Measurements from ENCODE around the gene PADI6. TPM values are rescaled to one million over a fixed set of nuclear protein-coding genes. Genes with fewer than 3 reads are reported as not detected.
A peak's percentile ranks its signal among the peaks of the same experiment; 100 is the strongest.

Gene PADI6
- total and polyA plus RNA-seq, 2 experiments from 2014 or later, result not detected

GRCh38 chr1:17440074-17440826 is 68.3 kb downstream of the PADI6 start:
- Histone ChIP-seq H3K9me3 (ENCODE audit: low read depth) (no peaks in the 10 kb centered on the region), H3K36me3 (replicated peaks; ENCODE audit: insufficient read depth, low read depth) (no peaks in the 10 kb centered on the region), H4K20me1 (ENCODE audit: insufficient read depth, poor library complexity, severe bottlenecking) (peaks cover 19% of the 10 kb centered on the region), H3K4me2 (peak overlapping the region; percentile 80), H3K9me2 (replicated peaks; ENCODE audit: insufficient read depth) (no peaks in the 10 kb centered on the region), H3K27ac (peak overlapping the region; percentile 53), H3K4me1 (ENCODE audit: insufficient read depth) (peaks cover 25% of the 10 kb centered on the region), H3K27me3 (no peaks in the 10 kb centered on the region), H3K4me3 (peak overlapping the region; percentile 24), H2AFZ (peak overlapping the region; percentile 39), H3K79me2 (peaks cover 32% of the 10 kb centered on the region)
- DNase-seq (ENCODE audit: low spot score), result no peak
- WGBS (ENCODE audit: low lambda C conversion rate, missing lambda C conversion rate), result 27% methylated on average over 18 of the region's 18 CpGs
- TF ChIP-seq EZH2 (IDR thresholded peaks at IDR 0.05; ENCODE audit: borderline replicate concordance), result no peak
- TF ChIP-seq, protein P1, sequence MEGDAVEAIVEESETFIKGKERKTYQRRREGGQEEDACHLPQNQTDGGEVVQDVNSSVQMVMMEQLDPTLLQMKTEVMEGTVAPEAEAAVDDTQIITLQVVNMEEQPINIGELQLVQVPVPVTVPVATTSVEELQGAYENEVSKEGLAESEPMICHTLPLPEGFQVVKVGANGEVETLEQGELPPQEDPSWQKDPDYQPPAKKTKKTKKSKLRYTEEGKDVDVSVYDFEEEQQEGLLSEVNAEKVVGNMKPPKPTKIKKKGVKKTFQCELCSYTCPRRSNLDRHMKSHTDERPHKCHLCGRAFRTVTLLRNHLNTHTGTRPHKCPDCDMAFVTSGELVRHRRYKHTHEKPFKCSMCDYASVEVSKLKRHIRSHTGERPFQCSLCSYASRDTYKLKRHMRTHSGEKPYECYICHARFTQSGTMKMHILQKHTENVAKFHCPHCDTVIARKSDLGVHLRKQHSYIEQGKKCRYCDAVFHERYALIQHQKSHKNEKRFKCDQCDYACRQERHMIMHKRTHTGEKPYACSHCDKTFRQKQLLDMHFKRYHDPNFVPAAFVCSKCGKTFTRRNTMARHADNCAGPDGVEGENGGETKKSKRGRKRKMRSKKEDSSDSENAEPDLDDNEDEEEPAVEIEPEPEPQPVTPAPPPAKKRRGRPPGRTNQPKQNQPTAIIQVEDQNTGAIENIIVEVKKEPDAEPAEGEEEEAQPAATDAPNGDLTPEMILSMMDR (IDR thresholded peaks at IDR 0.05; ENCODE audit: poor library complexity), result no peak
- no peak for TF ChIP-seq EZH2phosphoT487 (IDR thresholded peaks at IDR 0.05; ENCODE audit: low read depth, severe bottlenecking, unreplicated experiment)

DNA sequence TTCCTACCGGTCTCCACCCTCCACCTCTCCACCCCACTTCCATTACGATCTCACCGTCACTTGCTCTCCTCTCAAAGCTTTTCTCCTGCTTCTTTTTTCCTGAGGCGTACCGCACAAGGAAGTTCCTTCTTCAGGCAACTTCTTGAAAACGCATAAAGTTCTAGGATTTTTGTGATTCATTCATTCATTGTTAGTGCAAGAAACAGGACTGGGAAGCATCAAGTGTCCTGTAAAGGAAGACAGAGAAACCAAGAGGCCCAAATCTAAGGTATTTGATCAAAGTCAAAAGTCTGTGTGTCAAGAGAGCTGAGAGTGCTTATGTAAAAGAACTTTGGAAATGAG is 68.8 kb downstream of the PADI6 start:
- Histone ChIP-seq H3K4me3 (no peak overlapping the region), H3K9me3 (ENCODE audit: low read depth) (no peaks in the 10 kb centered on the region), H3K79me2 (peaks cover 26% of the 10 kb centered on the region), H3K9me2 (replicated peaks; ENCODE audit: insufficient read depth) (no peaks in the 10 kb centered on the region), H2AFZ (no peak overlapping the region), H3K4me2 (peak overlapping the region; percentile 80), H4K20me1 (ENCODE audit: insufficient read depth, poor library complexity, severe bottlenecking) (peaks cover 16% of the 10 kb centered on the region), H3K27ac (peak overlapping the region; percentile 53), H3K27me3 (no peaks in the 10 kb centered on the region), H3K4me1 (ENCODE audit: insufficient read depth) (peaks cover 25% of the 10 kb centered on the region), H3K36me3 (replicated peaks; ENCODE audit: insufficient read depth, low read depth) (no peaks in the 10 kb centered on the region)
- no peak for TF ChIP-seq EZH2phosphoT487 (IDR thresholded peaks at IDR 0.05; ENCODE audit: low read depth, severe bottlenecking, unreplicated experiment)
- DNase-seq (ENCODE audit: low spot score), result no peak
- WGBS (ENCODE audit: low lambda C conversion rate, missing lambda C conversion rate), result 40% methylated on average over 6 of the region's 6 CpGs

DNA sequence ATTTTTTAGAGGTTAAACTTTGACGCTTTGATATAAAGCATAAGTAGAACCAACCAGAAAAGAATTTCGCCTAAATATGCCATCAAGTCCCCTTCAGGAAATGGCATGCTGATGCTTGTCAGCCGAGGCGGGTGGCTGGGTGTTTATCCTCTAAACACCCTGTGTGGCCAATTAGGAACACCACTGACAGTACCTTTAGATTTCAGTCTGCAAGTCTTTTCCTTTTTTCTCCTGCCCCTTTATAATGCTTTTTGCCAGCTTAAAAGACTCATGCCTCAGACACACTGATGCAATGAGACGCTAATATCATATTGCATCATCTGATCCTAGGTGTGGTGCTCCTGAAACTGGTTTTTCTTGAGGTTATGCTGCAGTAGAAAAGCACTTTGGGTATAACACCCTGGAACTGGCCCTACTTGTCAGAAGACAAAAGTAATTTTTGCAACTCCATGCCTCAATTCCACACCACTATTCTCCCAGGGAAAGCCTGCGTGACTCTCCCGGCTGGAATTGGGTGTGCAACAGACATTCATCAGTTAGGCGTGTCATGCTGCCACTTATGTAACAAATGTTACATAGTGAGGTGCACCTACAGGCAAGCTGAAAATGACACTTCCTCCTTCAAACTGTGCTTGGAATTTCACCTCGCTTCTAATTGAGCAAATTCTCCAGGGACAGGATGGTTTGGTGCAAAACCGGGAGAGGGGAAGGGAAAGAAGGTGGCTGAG is 69.4 kb downstream of the PADI6 start:
- DNase-seq (ENCODE audit: low spot score), result peak; percentile 30
- Histone ChIP-seq H3K79me2 (peaks cover 20% of the 10 kb centered on the region), H3K27me3 (no peaks in the 10 kb centered on the region), H3K9me2 (replicated peaks; ENCODE audit: insufficient read depth) (no peaks in the 10 kb centered on the region), H3K4me3 (no peak overlapping the region), H2AFZ (no peak overlapping the region), H3K4me1 (ENCODE audit: insufficient read depth) (peaks cover 22% of the 10 kb centered on the region), H4K20me1 (ENCODE audit: insufficient read depth, poor library complexity, severe bottlenecking) (peaks cover 9% of the 10 kb centered on the region), H3K9me3 (ENCODE audit: low read depth) (no peaks in the 10 kb centered on the region), H3K27ac (peak overlapping the region; percentile 53), H3K4me2 (peak overlapping the region; percentile 80), H3K36me3 (replicated peaks; ENCODE audit: insufficient read depth, low read depth) (no peaks in the 10 kb centered on the region)
- 42% methylated on average over 10 of the region's 10 CpGs for WGBS (ENCODE audit: low lambda C conversion rate, missing lambda C conversion rate)
- TF ChIP-seq EZH2 (IDR thresholded peaks at IDR 0.05; ENCODE audit: borderline replicate concordance), result no peak
- no peak for TF ChIP-seq EZH2phosphoT487 (IDR thresholded peaks at IDR 0.05; ENCODE audit: low read depth, severe bottlenecking, unreplicated experiment)
- TF ChIP-seq, protein P1 (IDR thresholded peaks at IDR 0.05; ENCODE audit: poor library complexity), result no peak

- Histone ChIP-seq H3K79me2 (peaks cover 14% of the 10 kb centered on the region), H3K4me2 (peak overlapping the region; percentile 80), H3K36me3 (replicated peaks; ENCODE audit: insufficient read depth, low read depth) (no peaks in the 10 kb centered on the region), H3K9me3 (ENCODE audit: low read depth) (no peaks in the 10 kb centered on the region), H3K4me3 (no peak overlapping the region), H3K27me3 (no peaks in the 10 kb centered on the region), H2AFZ (no peak overlapping the region), H3K27ac (no peak overlapping the region), H4K20me1 (ENCODE audit: insufficient read depth, poor library complexity, severe bottlenecking) (peaks cover 4% of the 10 kb centered on the region), H3K9me2 (replicated peaks; ENCODE audit: insufficient read depth) (no peaks in the 10 kb centered on the region), H3K4me1 (ENCODE audit: insufficient read depth) (peaks cover 16% of the 10 kb centered on the region)
- DNase-seq (ENCODE audit: low spot score), result no peak
- TF ChIP-seq EZH2phosphoT487 (IDR thresholded peaks at IDR 0.05; ENCODE audit: low read depth, severe bottlenecking, unreplicated experiment), result no peak
- 93% methylated on average over 4 of the region's 4 CpGs for WGBS (ENCODE audit: low lambda C conversion rate, missing lambda C conversion rate)
These were observed 70.0 kb downstream of the PADI6 start for GRCh38 chr1:17441993-17442357.

Measured in hepatocyte (in vitro differentiated cells).